GM18868 (cell line): ENCODE data around the gene SCART1.
"Not testable (repeated sequence)": the region's sequence is repeated elsewhere in the genome, so short reads cannot be mapped to it uniquely, and the experiment has no call there.

Source experiments
- ATAC-seq: cut with Tn5 transposase; IDR thresholded peaks from one replicate; pipeline ENCODE4 v1.9.1; 2021; ENCODE audit warnings: mild to moderate bottlenecking, moderate library complexity; ENCODE audit not compliant: unreplicated experiment

Gene SCART1

DNA sequence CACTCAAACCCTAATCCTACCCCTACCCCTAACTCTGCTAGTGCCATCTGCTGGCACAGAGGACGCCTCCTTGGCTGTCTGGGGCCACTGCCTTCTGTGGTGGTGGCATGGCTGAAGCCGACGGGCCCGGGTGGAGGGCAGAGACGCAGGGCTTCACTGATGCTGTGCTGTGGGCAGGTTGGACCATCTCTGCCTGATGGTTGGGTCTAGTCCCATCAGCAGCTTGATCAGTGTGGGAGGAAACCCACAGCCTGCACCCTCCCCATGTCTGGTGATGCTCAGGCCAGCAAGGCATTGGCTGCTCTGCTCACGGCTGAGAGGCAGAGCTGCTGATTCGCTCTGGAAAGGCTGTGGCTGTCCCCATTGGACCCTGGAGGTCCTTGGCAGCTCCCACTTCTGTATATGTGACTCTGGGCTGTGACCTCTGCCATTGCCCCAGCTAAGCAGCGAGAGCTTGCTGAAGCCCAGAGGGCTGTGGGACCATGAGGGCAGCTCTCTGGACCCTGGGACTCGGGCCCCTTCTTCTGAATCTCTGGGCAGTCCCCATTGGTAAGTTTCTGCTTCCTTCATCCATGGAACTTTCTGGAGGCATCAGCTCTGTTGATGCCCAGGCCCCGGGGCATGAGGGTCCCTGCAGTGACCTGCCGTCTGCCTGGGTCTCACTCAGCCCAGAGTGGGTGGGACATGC lies at the start of gene SCART1:
Gene SCART1, plus strand, starts transcription at position 430 of the 688 bp plus-strand sequence. Its CDS starts 53 bp downstream, at position 483.
- ATAC-seq, result no peak

DNA sequence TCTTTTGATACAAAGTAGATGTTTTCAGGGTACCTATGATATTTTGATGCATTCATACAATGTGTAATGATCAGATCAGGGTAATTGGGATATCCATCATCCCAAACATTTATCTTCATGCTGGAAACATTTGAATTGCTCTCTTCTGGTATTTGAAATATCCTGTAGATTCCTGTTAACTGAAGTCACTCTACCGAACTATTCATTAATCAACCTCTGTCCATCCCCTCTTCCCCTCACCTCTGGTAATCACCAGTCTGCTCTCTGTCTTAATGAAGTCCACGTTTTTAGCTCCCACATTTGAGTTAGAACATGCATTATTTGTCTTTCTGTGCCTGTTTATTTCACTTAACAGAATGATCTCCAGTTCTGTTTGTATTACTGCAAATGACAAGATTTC lies 48.5 kb upstream of the SCART1 start:
- ATAC-seq, result no peak

DNA sequence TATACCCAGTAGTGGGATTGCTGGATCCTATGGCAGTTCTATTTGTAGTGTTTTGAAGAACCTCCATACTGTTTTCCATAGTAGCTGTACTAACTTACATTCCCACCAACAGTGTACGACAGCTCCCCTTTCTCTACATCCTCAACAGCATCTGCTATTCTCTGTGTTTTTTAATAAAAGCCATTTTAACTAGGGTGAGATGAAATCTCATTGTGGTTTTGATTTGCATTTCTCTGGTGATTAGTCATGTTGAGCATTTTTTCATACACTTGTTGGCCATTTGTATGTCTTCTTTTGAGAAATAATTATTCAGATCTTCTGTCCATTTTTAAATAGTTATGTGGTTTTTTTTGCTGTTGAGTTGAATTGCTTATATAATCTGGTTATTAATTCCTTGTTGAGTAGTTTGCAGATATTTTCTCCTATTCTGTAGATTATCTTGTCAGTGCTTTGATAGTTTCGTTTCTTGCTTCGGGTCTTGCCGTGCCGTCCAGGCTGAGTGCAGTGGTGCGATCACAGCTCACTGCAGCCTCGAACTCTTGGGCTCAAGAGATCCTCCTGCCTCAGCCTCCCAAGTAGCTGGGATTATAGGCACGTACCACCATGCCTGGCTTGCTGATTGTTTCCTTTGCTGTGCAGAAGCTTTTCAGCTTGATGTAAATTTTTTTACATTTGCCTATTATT lies 47.8 kb upstream of the SCART1 start:
- no peak for ATAC-seq

DNA sequence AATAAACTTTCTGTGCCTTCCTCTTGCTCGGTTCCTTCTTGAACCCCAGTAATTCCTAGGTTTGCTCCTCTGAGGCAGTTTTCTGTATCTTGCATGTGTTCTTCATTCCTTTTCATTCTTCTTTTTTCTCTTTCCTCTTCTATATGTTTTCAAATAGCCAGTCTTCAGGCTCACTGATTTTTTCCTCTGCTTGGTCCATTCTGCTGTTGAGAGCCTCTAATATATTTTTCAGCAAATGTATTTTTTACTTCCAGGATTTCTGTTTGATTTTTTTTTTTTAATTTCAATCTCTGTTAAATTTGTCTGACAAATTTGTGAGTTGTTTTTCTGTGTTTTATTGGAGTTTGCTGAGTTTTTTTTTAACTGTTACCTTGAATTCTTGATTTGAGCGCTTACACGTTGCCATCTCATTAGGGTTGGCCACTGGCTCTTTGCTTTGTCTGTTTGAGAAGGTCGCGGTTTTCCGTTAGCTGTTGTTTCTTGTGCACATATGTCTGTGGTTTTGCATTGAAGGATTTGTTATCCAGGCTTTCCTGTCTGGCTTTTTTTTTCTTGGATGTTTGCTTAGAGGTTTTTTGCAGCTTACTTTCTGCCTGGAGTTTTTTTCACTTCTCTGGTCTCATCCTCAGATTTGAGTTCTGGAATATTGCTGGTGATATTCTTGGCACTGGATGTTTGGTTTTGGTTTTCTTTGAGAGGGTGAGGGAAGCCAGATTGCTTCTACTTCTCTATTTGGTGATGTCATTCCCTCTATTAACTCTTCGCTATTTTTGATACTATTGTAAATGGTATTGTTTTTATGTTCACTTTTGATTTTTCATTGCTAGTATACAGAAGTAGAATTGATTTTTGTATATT lies 42.0 kb upstream of the SCART1 start:
- no peak for ATAC-seq

DNA sequence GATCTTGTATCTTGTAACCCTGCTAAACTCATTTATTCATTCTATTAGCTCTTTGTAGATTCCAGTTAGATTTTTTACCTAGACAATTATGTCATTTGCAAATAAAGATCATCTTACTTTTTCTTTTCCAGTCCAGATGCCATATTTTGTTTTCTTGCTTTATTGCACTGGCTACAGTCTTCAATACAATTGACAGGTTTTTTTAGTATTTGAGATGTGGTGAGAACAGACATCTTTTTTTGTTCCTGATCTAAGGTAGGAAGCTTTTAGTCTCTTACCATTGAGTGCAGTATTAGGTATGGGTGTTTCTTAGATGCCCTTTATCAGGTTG lies 41.4 kb upstream of the SCART1 start:
- no peak for ATAC-seq

DNA sequence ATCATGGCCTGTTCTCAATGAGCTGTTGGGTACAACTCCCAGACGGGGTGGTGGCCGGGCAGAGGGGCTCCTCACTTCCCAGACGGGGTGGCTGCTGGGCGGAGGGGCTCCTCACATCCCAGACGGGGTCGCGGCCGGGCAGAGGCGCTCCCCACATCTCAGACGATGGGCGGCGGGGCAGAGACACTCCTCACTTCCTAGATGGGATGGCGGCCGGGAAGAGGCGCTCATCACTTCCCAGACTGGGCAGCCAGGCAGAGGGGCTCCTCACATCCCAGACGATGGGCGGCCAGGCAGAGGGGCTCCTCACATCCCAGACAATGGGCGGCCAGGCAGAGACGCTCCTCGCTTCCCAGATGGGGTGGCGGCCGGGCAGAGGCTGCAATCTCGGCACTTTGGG lies 39.3 kb upstream of the SCART1 start:
- ATAC-seq, result not testable (repeated sequence)

DNA sequence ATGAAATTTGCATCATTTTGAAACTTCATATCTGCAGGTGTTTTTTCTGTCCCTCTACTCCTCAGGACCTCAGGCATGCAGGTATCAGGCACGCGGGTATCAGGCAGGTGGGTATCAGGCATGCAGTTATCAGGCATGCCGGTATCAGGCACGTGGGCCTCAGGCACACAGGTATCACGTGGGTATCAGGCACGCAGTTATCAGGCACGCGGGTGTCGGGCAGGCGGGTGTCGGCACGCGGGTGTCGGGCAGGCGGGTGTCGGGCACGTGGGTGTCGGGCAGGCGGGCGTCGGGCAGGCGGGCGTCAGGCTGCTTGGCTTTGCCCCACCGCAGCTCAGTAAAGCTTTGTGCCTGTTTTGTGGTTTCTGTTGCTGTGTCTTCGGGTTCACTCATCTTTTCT lies 38.0 kb upstream of the SCART1 start:
- ATAC-seq, result no peak

DNA sequence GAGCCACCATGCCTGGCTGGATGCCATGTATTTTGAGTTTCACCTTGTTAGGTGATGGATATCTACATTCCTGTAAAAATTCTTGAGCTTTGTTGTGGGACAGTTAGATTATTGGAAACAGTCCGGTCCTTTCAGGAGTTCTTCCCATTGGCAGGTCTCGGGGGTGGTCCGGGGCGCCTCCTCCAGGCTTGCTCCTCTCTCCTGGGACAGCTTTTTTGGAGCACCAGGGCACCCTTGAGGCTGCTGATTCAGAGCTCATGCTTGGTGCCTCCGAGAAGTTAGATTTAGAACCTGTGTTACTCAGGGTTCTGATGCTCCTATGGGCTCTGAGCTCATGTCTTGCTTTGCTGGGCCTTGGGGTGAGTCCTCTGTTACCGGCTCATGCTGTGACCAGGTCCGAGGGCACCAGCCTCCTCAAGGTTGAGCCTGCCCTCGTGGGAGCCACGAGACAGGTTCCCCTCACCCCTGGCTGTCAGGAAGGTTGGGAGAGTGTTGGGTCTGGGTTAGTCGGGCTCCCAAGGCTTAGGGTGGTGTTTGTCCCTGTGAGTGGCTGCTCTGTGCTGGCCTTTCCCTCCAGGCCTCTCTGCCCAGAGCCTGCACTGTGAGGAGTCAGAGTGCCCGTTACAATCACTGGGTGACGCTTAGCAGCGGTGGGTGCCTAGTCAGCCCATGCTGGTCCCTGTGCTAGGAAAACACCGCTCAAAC lies 35.3 kb upstream of the SCART1 start:
- no peak for ATAC-seq

DNA sequence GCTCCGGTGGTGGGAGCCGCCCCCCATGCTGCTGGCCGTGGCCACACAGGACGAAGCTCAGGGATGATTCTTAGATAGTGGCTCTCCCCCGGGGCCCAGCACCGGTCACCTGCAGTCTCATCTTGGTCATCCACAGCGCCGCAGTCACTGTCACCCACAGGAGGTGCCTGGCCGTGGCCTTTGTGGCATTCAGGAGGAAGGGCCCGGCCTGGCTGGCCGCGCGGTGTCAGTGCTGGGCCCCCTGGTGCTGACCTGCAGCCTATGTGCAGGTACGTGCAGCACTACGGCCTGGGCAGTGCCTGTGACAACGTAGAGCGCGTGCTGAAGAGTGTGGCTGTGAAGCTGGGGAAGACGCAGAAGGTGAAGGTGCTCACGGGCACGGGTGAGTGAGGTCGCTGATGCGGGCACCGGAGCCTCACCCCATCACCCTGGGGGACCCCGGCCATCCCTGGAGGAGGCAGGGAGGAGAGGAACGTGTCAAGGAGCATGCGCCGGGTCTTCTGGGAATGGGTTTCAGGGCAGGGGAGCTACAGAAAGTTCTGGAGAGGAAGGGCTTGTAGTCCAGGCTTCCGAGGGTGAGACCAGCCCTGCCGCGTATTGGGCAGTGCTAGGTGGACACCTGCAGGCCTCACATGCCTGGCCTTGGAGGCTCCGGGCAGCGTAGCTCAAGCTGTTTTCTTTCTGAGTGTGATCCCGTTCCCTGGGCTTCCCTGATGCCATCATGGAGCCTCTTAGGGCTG lies 34.4 kb upstream of the SCART1 start:
- ATAC-seq, result no peak

DNA sequence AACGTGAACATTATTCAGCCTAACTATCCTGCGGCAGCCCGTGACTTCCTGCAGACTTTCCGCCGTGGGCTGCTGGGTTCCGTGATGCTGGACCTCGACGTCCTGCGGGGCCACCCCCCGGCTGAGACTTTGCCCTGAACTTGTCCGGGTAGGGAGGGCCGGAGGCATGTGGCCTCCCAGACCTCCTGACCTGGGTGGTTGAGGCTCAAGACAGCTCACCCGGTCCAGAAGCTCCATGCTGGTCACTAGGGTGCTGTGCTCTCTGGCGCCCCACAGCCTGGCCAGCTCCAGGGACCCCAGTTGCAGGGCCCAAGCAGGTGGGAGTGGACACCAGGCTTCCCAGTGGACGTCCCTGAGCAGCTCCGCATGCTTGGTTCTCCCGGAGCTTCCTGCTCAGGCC lies 33.7 kb upstream of the SCART1 start:
- no peak for ATAC-seq

DNA sequence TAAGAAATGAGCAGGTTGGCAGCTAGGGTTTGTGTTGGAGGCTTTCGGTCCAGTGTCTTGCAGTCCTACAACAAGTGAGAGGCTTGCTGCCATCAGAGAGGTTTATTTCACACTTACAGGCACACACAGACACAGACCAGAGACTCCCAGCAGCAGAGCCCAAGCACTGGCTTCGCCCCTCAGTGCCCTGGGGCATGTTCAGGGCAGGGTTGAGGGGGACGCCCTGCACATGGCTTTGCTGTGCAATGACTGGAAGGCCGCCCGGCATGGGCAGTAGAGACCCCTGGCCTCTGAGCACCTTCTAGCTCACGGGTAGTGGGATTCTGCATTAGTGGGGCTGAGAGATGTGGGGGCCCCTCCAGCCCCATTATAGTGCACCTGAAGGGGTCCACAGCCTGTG lies 33.2 kb upstream of the SCART1 start:
- ATAC-seq, result no peak

DNA sequence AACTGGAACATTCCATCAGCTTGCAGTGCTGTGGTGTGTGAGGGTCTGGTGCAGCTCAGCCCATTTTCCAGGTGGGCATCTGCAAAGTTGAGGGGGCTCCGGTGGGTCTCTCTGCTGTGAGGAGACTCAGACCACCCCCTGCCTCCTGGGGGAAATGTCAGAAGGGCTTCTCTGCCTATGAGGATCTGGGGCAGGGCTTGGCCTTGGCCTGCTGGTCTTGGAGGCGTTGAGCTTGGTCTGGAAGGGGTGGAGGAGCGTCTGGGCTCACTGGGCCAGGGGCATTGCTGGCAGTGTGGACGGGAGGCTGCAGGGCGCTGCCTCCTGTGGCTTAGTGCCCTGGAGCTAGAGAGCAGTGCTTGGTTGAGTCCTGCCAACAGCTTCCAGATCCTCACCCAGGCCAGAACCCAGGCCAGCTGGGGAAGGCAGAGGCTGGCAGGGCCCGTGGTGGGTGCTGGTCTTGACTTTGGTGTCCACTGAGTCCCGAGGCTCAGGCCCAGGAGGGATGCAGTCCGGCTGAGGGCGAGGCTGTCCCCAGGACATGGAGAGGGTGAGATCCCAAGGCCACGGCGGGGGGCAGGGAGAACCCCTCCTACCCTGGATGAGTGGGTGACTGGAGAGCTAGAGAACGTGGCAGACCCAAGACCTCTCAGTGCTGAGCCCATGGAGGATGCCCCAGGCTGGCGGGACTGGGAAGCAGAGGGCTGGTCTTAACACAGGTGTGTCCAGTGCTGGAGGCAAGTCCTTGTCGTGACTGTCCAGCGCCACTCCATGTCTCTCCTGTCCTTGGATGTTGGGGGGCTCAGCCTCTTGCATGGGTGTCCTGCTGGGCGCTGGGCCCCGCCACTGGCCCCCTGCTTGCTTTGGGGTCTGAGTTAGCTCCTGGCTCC lies 32.2 kb upstream of the SCART1 start:
- no peak for ATAC-seq

DNA sequence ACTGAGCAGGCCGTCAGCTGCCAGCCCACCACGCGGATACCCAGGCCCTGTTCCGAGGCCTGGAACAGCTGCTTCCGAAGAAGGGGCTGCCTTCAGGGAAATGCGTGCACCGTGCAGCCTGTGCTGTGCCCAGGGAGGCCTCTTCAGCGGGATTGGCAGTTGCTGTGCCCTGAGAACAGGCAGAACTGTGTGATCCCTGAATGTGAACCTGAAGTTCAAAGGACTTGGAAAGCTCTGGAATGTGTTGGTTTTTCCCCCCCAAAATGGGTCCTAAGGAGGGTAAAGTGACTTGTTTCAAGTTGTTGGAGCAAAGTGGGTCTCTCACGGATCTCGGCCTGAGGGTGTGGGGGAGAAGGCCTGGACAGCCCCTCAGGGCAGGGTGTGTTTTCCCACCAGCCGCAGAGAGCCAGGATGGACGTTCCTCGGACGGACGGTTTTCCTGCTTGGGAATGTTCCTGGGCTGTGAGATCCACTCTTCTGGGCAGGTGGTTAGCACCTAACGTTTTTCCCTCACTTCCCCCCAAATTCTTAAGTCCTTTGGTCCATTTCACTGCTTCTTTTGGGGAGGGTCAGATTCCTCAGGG lies 31.4 kb upstream of the SCART1 start:
- ATAC-seq, result no peak

DNA sequence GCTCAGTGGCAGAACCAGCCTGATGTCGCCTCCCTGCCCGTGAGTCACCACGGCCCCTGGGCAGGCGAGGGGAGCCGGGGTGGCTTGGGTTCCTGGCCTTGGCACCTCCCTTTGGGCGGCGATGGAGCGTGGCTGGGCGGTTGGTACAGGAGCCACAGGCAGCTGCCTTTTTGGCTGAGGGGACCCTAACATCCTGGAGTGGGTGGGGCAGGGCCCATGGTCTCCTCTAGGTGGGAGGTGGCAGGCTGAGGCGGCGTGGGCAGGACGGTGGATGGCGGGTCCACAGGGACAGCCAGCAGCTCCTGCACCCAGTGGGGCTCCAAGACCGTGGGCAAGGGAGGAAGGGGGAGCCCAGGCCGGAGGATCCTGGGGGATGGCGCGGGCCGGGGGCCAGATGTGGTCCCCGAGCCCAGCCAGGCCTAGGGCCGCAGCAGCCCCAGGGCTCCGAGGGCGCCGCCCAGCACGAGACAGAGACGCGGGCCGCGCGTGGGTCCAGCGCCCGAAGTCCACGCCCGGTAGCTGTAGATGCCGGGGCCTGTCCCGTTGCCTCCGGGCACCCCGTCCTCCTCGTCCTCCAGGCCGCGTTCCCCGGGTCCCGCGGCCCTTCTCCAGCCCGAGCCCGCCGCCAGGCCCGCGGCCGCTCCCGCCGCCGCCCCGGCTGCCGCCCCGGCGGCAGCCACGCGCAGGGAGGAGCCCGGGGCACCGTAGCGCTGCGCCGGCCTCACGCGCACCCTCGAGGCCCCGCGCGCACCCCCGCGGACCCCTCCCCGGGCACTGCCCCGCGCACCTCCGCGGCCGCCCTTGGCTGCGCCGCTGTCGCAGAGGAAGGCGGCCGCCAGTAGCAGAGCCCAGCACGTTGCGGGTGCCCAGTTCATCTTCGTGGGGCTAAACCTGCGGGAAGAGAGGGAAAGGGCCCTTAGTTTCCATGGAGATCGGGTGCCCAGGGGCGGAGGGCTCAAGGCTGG lies 30.7 kb upstream of the SCART1 start:
- no peak for ATAC-seq

DNA sequence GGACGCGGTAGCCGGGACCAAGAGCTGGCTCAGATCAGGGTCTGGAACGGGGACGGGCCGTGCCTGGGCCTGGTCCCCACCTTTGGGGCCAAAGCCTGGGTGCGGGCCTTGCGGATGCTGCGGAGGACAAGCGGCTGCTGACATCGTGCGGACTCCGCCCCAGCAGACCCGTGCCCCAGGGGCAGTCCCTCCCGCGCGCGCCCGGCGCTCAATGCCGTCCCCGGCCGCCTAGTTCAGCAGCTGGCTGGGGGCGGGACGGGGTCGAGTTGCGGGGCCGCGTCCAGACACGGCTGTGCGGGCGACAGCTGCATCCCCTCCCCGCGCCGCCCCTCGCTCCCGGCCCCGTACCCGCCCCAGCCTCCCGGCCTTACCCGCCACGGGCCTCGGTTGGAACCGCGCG lies 29.6 kb upstream of the SCART1 start:
- not testable (repeated sequence) for ATAC-seq

DNA sequence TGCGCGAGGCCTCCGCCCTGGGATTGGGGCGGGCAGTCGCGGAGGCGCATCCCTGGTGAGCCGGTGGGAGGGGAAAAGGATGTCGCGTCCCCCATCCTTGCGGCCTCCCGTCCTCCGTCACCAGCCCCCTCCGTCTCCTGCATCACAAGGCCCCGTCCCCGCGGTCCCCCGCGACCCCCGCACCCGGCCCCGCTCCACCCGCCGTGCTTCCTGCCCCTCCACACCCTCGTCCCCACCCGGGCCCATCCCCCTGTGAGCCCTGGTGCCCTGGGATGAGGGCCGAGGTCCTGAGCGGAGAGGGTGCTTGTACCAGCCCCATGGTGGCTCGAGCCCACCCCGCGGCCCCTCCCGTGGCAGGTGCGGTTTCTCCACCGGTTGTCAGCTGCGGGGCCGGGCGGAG lies 29.1 kb upstream of the SCART1 start, which contains the start of gene SPRN:
Gene SPRN, minus strand, starts transcription at position 25 of the 400 bp plus-strand sequence. CDS start 944 bp downstream, outside the sequence.
- not testable (repeated sequence) for ATAC-seq

DNA sequence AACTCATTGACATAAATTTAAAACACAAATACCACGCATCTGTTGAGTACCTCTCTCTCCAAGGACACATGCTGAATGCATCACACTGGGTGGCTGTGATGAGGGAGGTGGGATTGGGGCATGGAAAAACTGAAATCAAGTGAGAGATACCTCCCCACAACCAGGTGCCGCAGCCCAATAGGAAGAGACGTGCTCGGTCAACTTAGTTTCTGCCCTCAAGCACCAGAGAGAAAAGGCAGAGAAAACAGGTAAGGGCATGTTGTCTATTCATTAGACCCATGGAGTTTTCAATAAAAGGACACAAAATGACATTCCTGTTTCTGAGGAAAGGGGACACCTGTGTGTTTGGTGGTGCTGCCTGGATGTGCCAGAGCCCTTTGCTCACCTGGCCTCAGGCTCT lies 24.2 kb upstream of the SCART1 start:
- ATAC-seq, result not testable (repeated sequence)
